Measurements from ENCODE around the gene ZFYVE28.

- TF ChIP-seq CTCF (IDR thresholded peaks at IDR 0.05), result no peak
- no peak for TF ChIP-seq EP300 (IDR thresholded peaks at IDR 0.05)
Measured at GRCh38 chr4:2272828-2273120, 145.7 kb downstream of the ZFYVE28 start.

Measured in ovary (tissue), 3 donors.